ENCODE data around the gene RD3L. TPM values are rescaled to one million over a fixed set of nuclear protein-coding genes. Genes with fewer than 3 reads are reported as not detected.

Gene RD3L
- total RNA-seq, 1 donor, result not detected

Other genes with a start within 250 kb of the RD3L start
- 4.3 and 5.0 TPM in 2 replicates for gene XRCC3, start 227.1 kb downstream of the RD3L start, total RNA-seq
- gene ZFYVE21, start 226.7 kb downstream of the RD3L start, total RNA-seq, result 36.9 and 39.8 TPM in 2 replicates
- gene PPP1R13B, start 95.0 kb downstream of the RD3L start, total RNA-seq, result 3.3 and 4.4 TPM in 2 replicates
- gene TDRD9, start 14.1 kb downstream of the RD3L start, total RNA-seq, result 0.29 and 1.1 TPM in 2 replicates
- gene ASPG, start 143.2 kb upstream of the RD3L start, total RNA-seq, result under 0.01 TPM in 1 of 2 replicates, not detected in the other
- not detected in 2 replicates for gene KIF26A, start 196.1 kb upstream of the RD3L start, total RNA-seq